Right atrium auricular region (tissue), 2 donors: ENCODE measurements around the gene TBXA2R. TPM values are rescaled to one million over a fixed set of nuclear protein-coding genes. Genes with fewer than 3 reads are reported as not detected.

Source experiments
- DNase-seq: peaks from one replicate; pipeline ENCODE4 v3.0.0-alpha.2; 2019; ENCODE audit warnings: low spot score
- H3K27ac ChIP-seq, 2 donors: fragments of 200-600 bp; sonication (generic); 1 replicate in 1 of 2; 2 replicates in 1 of 2; pipeline ENCODE4 v1.5.1; 2016 to 2019
- H3K27me3 ChIP-seq, 2 donors: fragments of 200-600 bp; sonication (generic); one replicate each; pipeline versions ENCODE4 v1.5.1 to v1.6.0; 2017 to 2019
- H3K36me3 ChIP-seq: fragments of 200-600 bp; sonication (generic); one replicate; pipeline ENCODE4 v1.5.1; 2016
- H3K4me1 ChIP-seq, 2 donors: fragments of 200-600 bp; sonication (generic); one replicate each; pipeline versions ENCODE4 v1.5.1 to v1.6.0; 2017 to 2019
- H3K4me3 ChIP-seq, 2 donors: fragments of 200-600 bp; sonication (generic); 1 replicate in 1 of 2; 2 replicates in 1 of 2; pipeline ENCODE4 v1.5.1; 2017 to 2019; ENCODE audit warnings: mild to moderate bottlenecking in 1 of 2, moderate library complexity in 1 of 2
- H3K9me3 ChIP-seq, 2 donors: fragments of 200-600 bp; sonication (generic); one replicate each; pipeline ENCODE4 v1.5.1; 2019
- CTCF ChIP-seq, 2 donors: fragments of 200-600 bp; sonication (generic); IDR thresholded peaks; one replicate each; pipeline ENCODE4 v1.5.1; 2019; ENCODE audit warnings: antibody characterized with exemption in 2 of 2
- total RNA-seq, 2 donors: library from RNA; depleted of rRNA; stranded (reverse); fragments of >200 nt; gene quantifications; one replicate each; pipeline ENCODE4 v1.1.0, GENCODE V29; 2016

TBXA2R gene
- total RNA-seq, 2 donors from 2014 or later: 0.67 to 1.1 TPM

- no peak for DNase-seq
- Histone ChIP-seq H3K27ac (no peak overlapping the region), H3K4me3 (no peak overlapping the region), H3K27me3 (no peaks in the 10 kb centered on the region), H3K9me3 (no peaks in the 10 kb centered on the region), H3K36me3 (no peaks in the 10 kb centered on the region), H3K4me1 (peaks cover 0 to 7% of the 10 kb centered on the region in 2 donors)
- TF ChIP-seq CTCF (IDR thresholded peaks at IDR 0.05): no peak
Observed at GRCh38 chr19:3593156-3593555, 13.5 kb downstream of the TBXA2R start.

- Histone ChIP-seq H3K36me3 (no peaks in the 10 kb centered on the region), H3K27me3 (no peaks in the 10 kb centered on the region), H3K9me3 (no peaks in the 10 kb centered on the region), H3K27ac (no peak overlapping the region), H3K4me1 (peaks cover 0 to 7% of the 10 kb centered on the region in 2 donors), H3K4me3 (no peak overlapping the region)
- no peak for TF ChIP-seq CTCF (IDR thresholded peaks at IDR 0.05)
- no peak for DNase-seq
Observed at GRCh38 chr19:3591876-3592613, 14.6 kb downstream of the TBXA2R start.

GRCh38 chr19:3590991-3591659 is 15.6 kb downstream of the TBXA2R start:
- no peaks in the 10 kb centered on the region for H3K36me3 ChIP-seq
- no peak for TF ChIP-seq CTCF (IDR thresholded peaks at IDR 0.05)
- no peak overlapping the region for H3K27ac ChIP-seq
- H3K4me3 ChIP-seq: no peak overlapping the region
- peaks cover 0 to 3% of the 10 kb centered on the region in 2 donors for H3K27me3 ChIP-seq
- H3K4me1 ChIP-seq: peaks cover 0 to 15% of the 10 kb centered on the region in 2 donors
- H3K9me3 ChIP-seq: no peaks in the 10 kb centered on the region
- no peak for DNase-seq

GRCh38 chr19:3589949-3590348 is 16.7 kb downstream of the TBXA2R start:
- Histone ChIP-seq H3K27me3 (peaks cover 3 to 6% of the 10 kb centered on the region in 2 donors), H3K4me1 (peaks cover 0 to 25% of the 10 kb centered on the region in 2 donors), H3K36me3 (no peaks in the 10 kb centered on the region), H3K4me3 (no peak overlapping the region), H3K27ac (no peak overlapping the region), H3K9me3 (no peaks in the 10 kb centered on the region)
- no peak for TF ChIP-seq CTCF (IDR thresholded peaks at IDR 0.05)
- DNase-seq: no peak

- Histone ChIP-seq H3K36me3 (no peaks in the 10 kb centered on the region), H3K9me3 (no peaks in the 10 kb centered on the region), H3K27me3 (peaks cover 3 to 6% of the 10 kb centered on the region in 2 donors), H3K27ac (no peak overlapping the region), H3K4me1 (peaks cover 0 to 26% of the 10 kb centered on the region in 2 donors), H3K4me3 (no peak overlapping the region)
- no peak for DNase-seq
- TF ChIP-seq CTCF (IDR thresholded peaks at IDR 0.05): no peak
Observed at GRCh38 chr19:3589439-3589838, 17.2 kb downstream of the TBXA2R start.
